Central memory CD4-positive, alpha-beta T cell (primary cell): ENCODE measurements around the gene FLT1.

Experiments used
- DNase-seq: peaks from one replicate; pipeline ENCODE4 v3.0.0; 2022

FLT1 gene

GRCh38 chr13:28424541-28424940 lies 70.4 kb downstream of the FLT1 start:
- no peak for DNase-seq

GRCh38 chr13:28423010-28423409 lies 71.9 kb downstream of the FLT1 start:
- DNase-seq = no peak

- no peak for DNase-seq
Measured at GRCh38 chr13:28421676-28422410, 73.1 kb downstream of the FLT1 start.

- DNase-seq = no peak
Measured at GRCh38 chr13:28420704-28421103, 74.2 kb downstream of the FLT1 start.

GRCh38 chr13:28415994-28416421 lies 78.9 kb downstream of the FLT1 start:
- DNase-seq = no peak

- no peak for DNase-seq
Measured at GRCh38 chr13:28413999-28414398, 80.9 kb downstream of the FLT1 start.

GRCh38 chr13:28412981-28413380 lies 81.9 kb downstream of the FLT1 start:
- DNase-seq = no peak

- no peak for DNase-seq
Measured at GRCh38 chr13:28411831-28412353, 83.0 kb downstream of the FLT1 start.

- DNase-seq = no peak
Measured at GRCh38 chr13:28410096-28410495, 84.8 kb downstream of the FLT1 start.

- no peak for DNase-seq
Measured at GRCh38 chr13:28409648-28410047, 85.3 kb downstream of the FLT1 start.

- no peak for DNase-seq
Measured at GRCh38 chr13:28408863-28409262, 86.1 kb downstream of the FLT1 start.

- no peak for DNase-seq
Measured at GRCh38 chr13:28408235-28408848, 86.6 kb downstream of the FLT1 start.

- no peak for DNase-seq
Measured at GRCh38 chr13:28406733-28407266, 88.1 kb downstream of the FLT1 start.

- DNase-seq = no peak
Measured at GRCh38 chr13:28402057-28402381, 92.9 kb downstream of the FLT1 start.

GRCh38 chr13:28401303-28402056 lies 93.4 kb downstream of the FLT1 start:
- DNase-seq = no peak

- no peak for DNase-seq
Measured at GRCh38 chr13:28396053-28396452, 98.9 kb downstream of the FLT1 start.

GRCh38 chr13:28394422-28394821 lies 100.5 kb downstream of the FLT1 start:
- DNase-seq = no peak

- no peak for DNase-seq
Measured at GRCh38 chr13:28392896-28393505, 101.9 kb downstream of the FLT1 start.

- no peak for DNase-seq
Measured at GRCh38 chr13:28392428-28392827, 102.5 kb downstream of the FLT1 start.

GRCh38 chr13:28387740-28388501 lies 107.0 kb downstream of the FLT1 start:
- no peak for DNase-seq

- no peak for DNase-seq
Measured at GRCh38 chr13:28385362-28385761, 109.6 kb downstream of the FLT1 start.

- no peak for DNase-seq
Measured at GRCh38 chr13:28384789-28385188, 110.1 kb downstream of the FLT1 start.
